Measurements from ENCODE around the gene STRN.

- no peak for TF ChIP-seq CTCF (IDR thresholded peaks at IDR 0.05; ENCODE audit: low read depth, low read length)
- TF ChIP-seq POLR2A (IDR thresholded peaks at IDR 0.05; ENCODE audit: extremely low read depth, insufficient read length), result no peak
Observed at GRCh38 chr2:36871068-36871707, 95.1 kb downstream of the STRN start.

All from NB4 (cell line).